Putamen (tissue), 1 donor: Measurements from ENCODE around the gene RAB3C.
"Not testable (repeated sequence)": the region's sequence is repeated elsewhere in the genome, so short reads cannot be mapped to it uniquely, and the experiment has no call there.

ENCODE experiments used
- DNase-seq: peaks from one replicate; pipeline ENCODE4 v3.0.0-alpha.2; 2016; ENCODE audit warnings: low spot score

The RAB3C gene

DNA sequence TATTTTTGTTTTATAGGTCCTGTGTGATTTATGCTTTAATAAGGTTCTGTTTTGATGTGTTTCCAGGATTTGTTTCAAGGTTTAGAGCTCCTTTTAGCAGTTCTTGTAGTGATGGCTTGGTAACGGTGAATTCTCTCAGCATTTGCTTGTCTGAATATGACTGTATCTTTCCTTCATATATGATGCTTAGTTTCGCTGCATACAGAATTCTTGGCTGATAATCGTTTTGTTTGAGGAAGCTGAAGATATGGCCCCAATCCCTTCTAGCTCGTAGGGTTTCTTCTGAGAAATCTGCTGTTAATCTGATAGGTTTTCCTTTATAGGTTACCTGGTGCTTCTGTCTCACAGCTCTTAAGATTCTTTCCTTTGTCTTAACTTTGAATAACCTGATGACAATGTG is 20.0 kb downstream of the RAB3C start:
- not testable (repeated sequence) for DNase-seq

DNA sequence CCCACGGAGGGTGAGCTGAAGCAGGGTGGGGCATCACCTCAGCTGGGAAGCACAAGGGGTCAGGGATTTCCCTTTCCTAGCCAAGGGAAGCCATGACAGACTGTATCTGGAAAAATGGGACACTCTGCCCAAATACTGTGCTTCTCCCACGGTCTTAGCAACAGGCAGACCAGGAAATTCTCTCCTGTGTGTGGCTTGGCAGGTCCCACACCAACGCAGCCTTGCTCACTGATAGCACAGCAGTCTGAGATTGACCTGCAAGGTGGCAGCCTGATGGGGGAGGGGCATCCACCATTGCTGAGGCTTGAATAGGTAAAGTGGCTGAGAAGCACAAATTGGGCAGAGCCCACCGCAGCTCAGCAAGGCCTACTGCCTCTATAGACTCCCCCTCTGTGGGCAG is 23.2 kb downstream of the RAB3C start:
- DNase-seq: no peak

DNA sequence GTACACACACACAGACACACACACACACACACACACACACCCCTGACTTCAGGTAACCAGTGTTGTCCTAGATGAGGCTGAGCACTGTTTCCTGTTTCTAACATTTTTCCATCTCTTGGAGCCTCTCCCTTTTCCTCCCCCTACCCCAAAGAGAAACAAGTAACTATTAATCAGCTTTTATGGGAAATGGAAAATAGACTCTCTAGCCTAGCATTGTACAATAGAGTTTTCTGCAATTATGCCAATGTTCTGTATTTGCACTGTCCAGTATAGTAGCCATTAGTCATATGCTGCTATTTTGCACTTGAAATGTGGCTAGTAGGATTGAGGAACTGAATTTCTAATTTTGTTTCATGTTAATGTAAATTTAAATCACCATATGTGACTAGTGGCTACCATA is 33.1 kb downstream of the RAB3C start:
- no peak for DNase-seq

DNA sequence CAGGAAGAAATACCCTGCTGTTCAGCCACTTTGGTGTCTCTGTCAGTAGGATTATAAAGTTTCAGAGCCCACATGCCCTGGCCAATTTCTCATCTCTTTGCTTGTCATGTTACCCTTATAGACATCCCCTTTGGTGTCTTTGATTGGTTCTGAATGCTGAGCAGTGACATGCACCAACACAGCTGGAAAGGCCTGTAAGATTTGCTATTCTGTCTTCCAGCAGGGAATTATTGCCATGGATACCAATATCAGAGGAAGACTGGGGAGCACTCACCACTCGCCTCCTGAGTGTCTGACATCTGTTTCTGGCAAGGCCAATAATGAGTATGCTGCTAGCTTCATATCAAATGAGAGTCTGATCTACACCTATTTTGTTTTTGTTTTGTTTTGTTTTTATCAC is 34.4 kb downstream of the RAB3C start:
- DNase-seq: no peak

DNA sequence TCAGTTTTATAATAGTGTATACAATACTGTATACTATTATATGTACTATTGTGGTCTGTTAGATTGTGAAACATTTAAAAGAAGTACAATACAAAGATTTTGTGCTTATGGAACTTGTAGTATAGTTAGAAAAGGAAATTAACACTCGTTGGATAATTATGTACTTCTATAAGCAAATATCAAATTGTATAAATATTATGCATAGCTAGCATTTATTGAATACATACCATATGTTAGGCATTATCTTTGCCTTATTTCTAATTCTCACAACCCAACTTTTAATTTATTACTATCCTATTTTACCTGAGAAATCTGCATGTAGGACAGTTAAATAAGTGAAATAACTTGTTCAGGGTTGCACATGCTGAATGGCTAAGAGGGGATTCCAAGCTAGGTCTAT is 37.5 kb downstream of the RAB3C start:
- DNase-seq: no peak

DNA sequence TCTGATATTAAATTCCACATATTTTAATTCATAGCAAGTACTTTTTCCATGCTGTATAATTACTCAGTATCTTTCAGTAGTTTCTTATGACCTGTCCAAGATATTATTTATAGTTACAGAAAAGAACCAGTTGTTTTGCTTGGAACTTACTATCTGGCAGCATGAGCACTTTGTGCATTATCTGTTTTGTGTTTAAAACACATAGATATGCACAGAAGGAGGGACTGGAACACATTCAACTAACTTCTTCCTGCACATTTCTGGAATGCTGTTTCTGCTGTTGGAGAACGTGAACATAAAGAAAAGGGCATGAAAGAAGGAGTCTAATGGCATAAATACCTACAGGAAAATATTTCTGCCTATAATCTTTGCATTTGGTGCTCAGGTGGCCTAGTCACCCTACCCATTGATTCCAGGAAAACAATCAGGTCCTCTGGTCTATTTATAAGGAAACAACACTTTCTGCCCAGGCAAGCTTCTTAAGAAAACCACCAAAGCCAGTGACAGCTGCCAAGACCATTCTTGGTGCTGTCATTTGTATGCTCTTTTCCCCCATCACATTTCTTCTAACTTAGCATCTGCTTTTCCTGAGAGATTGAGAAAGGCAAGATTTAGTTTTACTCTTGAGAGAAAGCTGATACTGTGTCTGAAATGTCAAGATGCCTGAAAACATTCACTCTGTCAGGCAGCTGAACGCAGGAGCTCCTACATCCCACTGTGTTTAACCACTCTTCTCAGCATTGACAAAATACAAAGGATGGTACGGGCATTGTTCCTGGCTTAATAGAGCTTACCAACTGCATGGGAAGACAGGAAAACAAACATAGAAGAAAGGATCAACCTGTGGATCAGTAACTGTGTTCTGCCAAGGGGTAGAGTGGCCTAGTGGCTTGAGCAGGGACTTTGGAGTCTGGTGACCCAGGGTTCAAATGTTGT is 40.3 kb downstream of the RAB3C start:
- DNase-seq: no peak

DNA sequence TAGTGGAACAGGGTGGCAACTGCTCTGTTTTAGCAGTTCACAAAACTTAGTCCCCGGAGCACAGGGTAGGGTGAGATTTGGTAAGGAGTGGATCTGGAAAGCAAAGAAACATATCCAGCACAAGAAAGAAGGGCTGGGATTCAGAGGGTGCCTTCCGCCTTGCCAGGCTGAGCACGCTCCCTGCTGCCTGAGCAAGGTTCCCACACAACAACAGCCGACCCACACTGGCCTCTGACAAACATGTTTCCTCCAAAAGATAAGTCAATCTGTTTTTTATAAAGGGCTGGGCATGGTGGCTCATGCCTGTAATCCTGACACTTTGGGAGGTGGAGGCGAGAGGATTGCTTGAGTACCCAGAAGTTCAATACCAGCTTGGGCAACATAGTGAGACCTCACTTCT is 45.8 kb downstream of the RAB3C start:
- DNase-seq: no peak

DNA sequence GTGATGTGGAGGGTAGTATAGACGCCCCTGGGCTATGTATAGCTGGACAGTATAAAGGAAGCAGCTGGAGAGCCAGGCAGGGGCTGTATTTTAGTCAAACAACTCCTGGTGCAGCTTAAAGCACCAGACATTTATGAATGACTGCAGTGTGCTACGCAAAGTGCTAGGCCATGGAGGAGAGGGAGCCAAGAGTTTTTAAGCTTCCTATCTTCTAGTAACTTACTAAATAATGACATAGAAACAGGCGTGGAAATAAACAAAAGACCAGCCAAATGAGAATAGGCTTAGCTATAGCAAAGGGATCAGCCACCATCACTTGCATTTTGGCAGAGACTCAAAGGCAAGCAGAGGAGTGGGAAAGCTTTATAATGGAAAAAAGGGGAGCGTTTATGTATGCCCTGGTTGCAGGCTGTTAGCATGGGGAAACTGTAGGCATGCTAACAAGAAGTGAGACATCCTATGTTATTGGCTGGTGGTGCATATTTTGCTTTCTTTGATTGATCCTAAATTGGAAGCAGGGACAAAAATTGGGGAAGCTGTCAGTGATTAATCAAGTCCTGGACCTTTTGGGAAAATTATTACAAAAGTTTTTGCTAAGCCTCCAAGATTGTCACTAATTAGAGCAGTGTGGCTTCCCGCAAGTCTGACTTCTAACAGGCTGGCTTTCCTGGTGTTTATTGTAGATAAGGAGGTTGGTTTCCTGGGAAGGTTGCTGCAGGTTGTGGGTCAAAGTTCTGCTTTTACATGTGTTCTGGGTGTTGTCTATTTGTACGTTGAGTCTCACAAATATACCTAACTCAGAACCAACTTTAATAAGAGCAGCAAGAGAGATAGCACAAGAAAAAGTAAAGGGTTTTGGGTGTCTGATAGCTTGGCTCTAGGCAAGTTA is 46.6 kb downstream of the RAB3C start:
- no peak for DNase-seq

DNA sequence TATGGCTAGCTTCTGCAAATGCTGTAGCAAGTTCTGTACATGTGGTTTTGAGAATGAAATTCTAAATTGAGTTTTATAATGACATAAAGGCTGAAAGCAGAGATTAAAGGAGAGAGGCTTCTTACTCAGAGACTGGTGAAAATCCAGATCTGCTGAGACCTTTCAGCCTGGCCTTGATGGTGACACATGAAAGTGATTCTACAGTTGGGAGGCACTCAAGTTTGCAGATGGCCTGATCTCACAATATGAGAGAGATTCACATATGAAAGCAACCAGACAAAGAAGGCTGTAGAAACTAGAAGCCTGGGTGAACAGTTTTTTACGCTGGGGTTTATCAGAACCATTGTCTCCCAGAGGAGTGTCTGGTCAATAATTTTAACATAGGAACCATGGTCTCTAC is 49.0 kb downstream of the RAB3C start:
- no peak for DNase-seq

DNA sequence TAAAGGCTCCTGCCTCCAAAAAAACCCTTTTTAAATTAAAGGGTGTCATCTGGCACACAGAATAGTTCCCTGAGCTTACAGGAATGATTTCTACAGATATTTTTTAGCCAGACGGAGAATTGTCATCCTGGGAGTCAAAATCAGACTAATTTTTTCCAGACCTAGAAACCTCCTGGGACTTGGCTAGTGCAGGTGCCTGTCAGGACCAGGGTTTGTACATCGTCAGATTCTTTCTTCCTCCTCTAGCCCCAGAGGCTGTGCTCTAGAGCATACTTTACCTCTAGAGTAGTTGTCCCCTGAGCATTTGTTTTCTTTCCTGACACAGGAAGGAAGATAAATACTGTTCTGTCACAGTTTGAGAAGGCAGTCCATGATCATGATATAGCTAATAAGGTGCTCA is 52.5 kb downstream of the RAB3C start:
- DNase-seq: no peak

DNA sequence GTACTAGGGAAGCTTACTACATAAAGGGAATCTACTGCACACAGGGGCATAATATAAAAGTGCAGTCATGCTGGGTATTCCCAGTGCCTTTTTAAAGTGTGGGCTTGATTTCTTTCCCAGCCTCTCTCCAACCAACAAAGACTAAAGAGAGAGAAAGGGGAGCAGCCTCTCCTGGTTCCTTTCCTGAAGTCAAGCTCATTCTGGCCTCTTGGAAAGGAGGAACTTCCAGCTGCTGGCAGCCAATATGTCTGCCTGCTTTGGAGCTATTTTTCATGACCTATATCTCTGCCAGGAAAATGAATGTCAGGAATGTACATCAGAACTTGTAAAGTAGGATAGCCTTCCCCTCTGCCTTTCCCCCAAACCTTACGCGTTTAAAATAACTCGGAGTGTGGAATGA is 57.1 kb downstream of the RAB3C start:
- DNase-seq: no peak

DNA sequence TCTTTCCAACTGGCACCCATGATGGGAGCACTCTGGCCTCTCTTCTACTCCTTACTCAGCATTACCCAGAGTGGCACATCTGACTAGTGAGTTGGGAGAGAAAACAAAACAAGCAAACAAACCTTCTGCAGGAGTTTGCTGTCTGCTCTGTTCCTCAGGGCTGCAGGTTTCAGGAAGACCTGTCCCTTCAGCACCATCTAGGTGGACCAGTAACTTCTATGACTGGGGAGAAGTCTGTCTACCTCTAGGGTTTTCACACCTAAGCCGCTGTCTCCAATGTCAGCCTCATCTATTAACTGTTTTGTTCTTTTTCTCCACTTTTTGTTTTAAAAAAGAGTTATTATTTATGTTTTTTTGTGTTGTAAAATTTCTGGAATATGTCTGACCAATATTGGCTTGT is 58.7 kb downstream of the RAB3C start:
- no peak for DNase-seq

DNA sequence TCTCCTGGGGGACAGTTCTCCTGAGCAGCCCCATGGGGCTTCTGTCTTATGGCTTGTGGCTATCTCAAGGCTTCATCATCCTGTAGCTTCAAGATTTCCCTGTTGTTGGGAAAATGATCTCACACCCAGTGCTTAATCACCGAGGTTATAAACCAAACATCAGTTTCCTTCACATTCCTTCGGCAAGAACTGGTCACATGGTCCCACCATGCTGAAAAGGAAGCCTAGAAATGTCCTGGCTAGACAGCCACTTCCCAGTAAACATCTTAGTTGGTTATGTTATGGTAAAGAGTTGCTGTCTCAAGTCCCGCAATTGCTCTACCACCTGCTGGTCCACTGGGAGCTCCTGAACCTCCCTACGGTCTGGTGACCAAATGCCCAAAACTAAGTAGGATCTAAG is 66.0 kb downstream of the RAB3C start:
- DNase-seq: no peak

DNA sequence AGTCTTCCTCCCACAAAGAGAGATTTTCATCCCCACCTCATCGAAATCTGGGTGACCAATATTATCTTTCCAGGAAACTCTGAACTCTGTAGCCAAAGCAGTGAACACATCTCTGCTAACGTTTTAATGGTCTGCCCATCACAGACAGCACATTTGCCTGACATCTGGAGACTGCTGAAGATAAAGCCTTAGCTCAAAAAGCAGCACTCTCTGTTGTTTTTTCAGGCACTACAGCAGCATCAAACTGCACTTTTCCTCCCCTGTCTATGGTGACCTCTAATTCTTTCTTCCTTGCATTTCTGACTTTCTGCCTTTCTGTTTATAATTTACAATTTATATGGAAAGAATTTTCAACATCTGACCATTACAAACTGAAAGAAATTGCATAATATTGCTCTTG is 66.8 kb downstream of the RAB3C start:
- DNase-seq: no peak

DNA sequence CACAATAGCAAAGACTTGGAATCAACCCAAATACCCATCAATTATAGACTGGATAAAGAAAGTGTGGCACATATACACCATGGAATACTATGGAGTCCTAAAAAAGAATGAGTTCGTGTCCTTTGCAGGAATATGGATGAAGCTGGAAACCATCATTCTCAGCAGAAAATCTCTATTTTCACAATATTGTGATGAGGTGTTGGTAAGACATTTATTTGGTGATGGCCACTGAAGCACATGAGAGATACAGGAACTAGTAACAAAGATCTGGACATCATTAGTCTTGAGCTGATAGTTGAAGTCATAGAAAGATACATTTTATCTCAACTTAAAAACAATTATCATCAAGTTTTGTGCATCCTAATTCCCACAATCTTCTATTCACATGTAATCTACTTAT is 70.6 kb downstream of the RAB3C start:
- no peak for DNase-seq

DNA sequence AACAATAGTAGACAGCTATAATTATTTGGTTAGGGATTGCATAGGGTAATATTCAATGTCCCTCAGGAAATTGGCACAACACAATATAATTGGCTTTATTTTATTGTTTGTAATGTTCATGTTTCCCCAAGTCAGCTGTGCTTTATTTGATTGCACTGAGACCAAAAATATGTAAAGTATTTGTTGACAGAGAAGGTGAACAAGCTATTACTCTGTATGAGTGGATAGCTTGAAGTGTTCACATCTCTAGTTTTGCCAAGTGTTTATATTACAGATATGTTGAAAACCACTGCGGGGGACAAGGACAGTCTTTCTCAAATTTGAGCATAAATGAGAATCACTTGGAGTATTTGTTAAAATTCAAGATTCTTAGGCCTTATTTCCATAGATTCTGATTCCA is 83.3 kb downstream of the RAB3C start:
- no peak for DNase-seq

DNA sequence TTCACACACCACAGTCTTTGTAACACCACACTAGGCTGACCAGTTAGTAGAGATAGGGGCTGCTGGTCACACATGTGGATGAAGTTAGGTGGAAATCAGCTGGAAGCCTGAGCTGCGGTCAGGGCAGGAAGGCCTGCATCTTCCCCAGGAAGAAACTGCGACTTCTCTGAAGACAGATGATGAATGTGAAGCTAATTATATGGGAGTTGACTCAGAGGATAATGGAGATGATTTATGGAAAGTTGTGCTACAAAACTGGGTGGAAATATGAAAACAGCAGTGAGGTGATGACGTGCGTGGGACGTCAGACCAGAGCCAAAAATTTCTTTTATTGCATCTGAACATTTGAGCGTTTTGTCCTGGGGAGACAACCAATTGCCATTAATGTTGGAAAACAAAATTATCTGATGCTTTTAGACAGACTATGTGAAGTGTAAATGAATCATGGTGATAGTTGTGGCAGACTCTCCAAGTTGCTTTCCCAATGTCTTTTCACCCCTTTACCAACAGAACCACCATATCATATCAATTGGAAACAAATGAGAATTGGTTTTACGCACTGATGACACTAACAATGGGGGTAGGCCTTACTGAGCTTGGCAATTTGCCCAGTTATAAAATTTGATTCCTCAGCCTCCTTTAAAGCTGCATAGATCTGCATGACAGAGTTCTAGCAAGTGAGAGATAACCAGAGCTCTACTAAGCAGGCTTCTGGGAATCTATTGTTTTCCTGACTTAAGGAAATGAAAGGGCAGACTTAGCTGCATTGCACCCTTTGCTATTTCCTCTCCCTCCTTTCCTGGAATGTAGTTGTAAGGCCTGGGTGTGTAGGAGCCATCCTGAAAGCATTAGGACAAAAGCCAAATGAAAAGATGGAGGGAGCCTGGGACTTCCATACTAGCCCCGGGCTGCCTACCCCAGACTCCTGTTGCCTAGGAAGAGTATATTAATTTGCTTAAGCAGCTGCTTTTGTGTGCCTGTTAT is 84.0 kb downstream of the RAB3C start:
- DNase-seq: no peak

DNA sequence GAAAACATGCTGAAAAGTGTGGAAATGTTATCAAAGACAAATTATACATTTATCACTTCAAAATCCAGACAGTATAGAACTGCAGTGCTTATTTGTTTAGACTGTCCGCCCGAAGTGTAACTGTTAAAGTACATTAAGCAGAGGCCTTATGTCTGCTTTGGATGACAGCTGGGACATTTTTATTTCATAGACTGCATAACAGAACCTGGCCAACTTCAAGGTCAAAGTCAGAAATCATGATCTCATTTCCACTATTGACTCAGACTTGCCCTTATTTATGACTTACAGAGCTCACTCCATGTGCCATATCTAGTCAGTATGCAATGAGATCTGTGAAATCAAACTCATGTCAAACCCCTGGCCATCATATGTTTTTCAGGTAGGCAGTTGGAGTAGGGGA is 87.7 kb downstream of the RAB3C start:
- no peak for DNase-seq

DNA sequence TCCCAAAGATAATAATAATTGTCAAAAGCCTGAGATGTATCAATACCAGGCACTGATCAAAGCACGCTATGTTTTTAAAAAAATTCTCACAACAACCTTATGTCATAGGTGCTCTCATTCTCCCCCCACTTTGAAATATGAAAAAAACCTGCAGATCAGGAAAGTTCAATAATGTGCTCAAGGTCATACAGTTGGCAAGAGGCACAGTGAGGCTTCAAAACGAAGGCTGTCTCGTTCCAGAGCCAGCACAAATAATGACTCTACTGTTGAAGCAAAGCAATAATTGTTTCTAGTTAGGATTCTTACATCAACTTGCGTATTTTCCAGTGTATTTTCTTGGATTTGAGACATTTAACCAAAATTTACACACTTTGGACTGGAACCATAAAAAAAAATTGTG is 88.3 kb downstream of the RAB3C start:
- no peak for DNase-seq

DNA sequence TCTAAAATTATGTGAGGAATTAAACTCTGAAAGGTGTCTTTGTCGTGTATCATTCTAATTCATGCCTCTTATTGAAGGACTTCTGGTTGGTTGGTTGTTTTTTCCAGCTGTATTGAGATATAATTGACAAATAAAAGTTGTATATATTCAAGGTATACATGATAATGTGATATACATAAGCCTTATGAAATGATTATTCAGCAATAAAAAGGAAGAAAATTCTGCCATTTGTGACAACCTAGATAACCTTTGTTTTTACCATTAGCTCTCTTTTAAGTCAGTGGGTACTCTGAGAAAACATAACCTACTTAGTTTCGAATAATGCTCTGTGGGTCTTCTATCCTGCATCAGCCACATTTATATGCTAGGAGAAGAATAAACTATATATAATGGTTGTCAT is 89.6 kb downstream of the RAB3C start:
- DNase-seq: no peak

DNA sequence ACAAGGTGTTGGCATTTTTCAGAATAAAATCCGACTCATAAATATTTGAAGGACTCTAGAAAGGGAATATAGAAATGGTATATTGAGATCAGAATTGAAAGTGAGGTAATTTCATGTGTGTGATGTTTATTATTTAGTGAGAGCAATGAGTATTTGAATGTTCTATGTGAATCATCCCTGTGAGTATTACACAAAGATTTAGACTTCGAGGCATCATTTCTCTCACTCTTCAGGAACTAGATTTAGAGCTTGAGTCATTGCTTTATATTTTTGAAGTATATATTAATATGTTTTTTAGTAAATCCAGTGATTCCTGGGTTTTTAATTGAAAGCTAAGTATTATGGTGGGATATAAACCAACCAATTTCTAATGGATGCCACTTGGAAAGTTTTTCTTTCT is 91.2 kb downstream of the RAB3C start:
- no peak for DNase-seq

DNA sequence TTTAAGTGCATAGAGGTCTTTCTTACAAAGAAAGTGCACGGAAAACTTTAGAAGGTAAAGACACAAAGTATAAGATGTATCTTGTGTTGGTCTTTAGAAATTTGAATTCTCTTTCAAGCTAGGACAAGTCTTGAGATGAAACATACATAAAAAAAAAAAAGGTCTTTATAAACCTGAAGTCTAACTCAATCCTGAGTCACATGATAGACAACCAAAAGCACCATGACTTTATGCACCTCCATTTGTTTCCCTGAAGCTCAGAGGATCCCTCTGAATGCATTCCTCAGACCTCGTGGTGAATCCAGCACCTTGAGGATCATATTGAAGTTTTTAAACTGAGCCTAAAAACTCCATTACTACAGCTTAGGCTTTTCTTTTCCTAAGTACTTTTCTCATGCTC is 91.8 kb downstream of the RAB3C start:
- no peak for DNase-seq
